SK-N-MC (cell line): Measurements from ENCODE around the gene MAST2.
"Not testable (repeated sequence)": the region's sequence is repeated elsewhere in the genome, so short reads cannot be mapped to it uniquely, and the experiment has no call there.

Experiments used
- EZH2 ChIP-seq: fragments of 200-600 bp; sonication (generic); IDR thresholded peaks from one replicate; pipeline ENCODE4 v1.6.1; 2017; ENCODE audit warnings: antibody characterized with exemption
- FOXP2 ChIP-seq: optimal IDR thresholded peaks from 2 replicates; pipeline ENCODE3; 2011; ENCODE audit warnings: mild to moderate bottlenecking, moderate library complexity; ENCODE audit not compliant: insufficient read depth; ENCODE audit errors: extremely low read length, control extremely low read depth
- POLR2AphosphoS5 ChIP-seq: IDR thresholded peaks from 2 replicates; pipeline ENCODE4 v1.6.1; 2012; ENCODE audit warnings: mild to moderate bottlenecking, low read depth, low read length, borderline replicate concordance

- TF ChIP-seq POLR2AphosphoS5, EZH2, FOXP2: not testable (repeated sequence)
Observed at GRCh38 chr1:45803781-45804668, 613 bp downstream of the MAST2 start.
